Activated CD4-positive, alpha-beta memory T cell treated with anti-CD3 and anti-CD28 coated beads for 36 hours (primary cell): ENCODE results near the gene LMTK3. TPM values are rescaled to one million over a fixed set of nuclear protein-coding genes. Genes with fewer than 3 reads are reported as not detected.

Experiments
- CTCF ChIA-PET: fragments of 350-600 bp; sonication (Branson Sonifier 250); formaldehyde crosslinking; loops from one replicate; lab custom pipeline; 2021; ENCODE audit warnings: antibody characterized with exemption, inconsistent platforms; lab: Charles Lee
- POLR2A ChIA-PET: fragments of 350-600 bp; sonication (Branson Sonifier 250); formaldehyde crosslinking; loops from one replicate; lab custom pipeline; 2021; ENCODE audit warnings: antibody characterized with exemption; lab: Charles Lee
- DNase-seq: peaks from one replicate; pipeline ENCODE4 v3.0.0-alpha.2; 2020
- H3K27ac Mint-ChIP-seq: one replicate; pipeline ENCODE4 v1.8.0; 2021; ENCODE audit warnings: mixed read lengths
- H3K27me3 Mint-ChIP-seq: one replicate; pipeline ENCODE4 v1.8.0; 2021; ENCODE audit warnings: mixed read lengths
- H3K36me3 Mint-ChIP-seq: one replicate; pipeline ENCODE4 v1.8.0; 2021; ENCODE audit warnings: mixed read lengths
- H3K4me1 Mint-ChIP-seq: one replicate; pipeline ENCODE4 v1.8.0; 2021; ENCODE audit warnings: low read depth, mixed read lengths
- H3K4me3 Mint-ChIP-seq: one replicate; pipeline ENCODE4 v1.8.0; 2021; ENCODE audit warnings: mild to moderate bottlenecking, mixed read lengths
- H3K9me3 Mint-ChIP-seq: one replicate; pipeline ENCODE4 v1.8.0; 2021; ENCODE audit warnings: mixed read lengths
- intact Hi-C: fragments of 100-400 bp; cut with micrococcal nuclease; formaldehyde crosslinking; loops from one replicate; pipeline ENCODE4 v1.15.1; 2023
- total RNA-seq, 2 experiments: library from RNA; stranded (reverse); gene quantifications; one replicate each; pipeline ENCODE4 v1.2.3, GENCODE V29; 2021

LMTK3 gene
- total RNA-seq, 2 experiments from 2014 or later, result 3.6 to 3.8 TPM

GRCh38 chr19:48481846-48482639 lies 29.6 kb downstream of the LMTK3 start:
- Mint-ChIP-seq H3K27me3 (no peaks in the 10 kb centered on the region), H3K36me3 (peaks cover 4% of the 10 kb centered on the region), H3K27ac (no peak overlapping the region), H3K4me1 (peaks cover 14% of the 10 kb centered on the region), H3K4me3 (no peak overlapping the region), H3K9me3 (no peaks in the 10 kb centered on the region)
- DNase-seq, result no peak
- intact Hi-C loops, result loop anchor here (1.0 to 5.0 kb wide), 2 partner anchors 102 to 125 kb away; partner anchors contain the start of gene SPACA4
- ChIA-PET CTCF (interaction anchor here (3.6 kb wide), 1 partner anchor 8 kb away, joined by 30 read pairs; no protein-coding TSS in a partner anchor), POLR2A (interaction anchor here (0.9 to 1.1 kb wide), 2 partner anchors 11 to 12 kb away, joined by 3 read pairs; no protein-coding TSS in a partner anchor)

GRCh38 chr19:48480558-48481500 lies 30.8 kb downstream of the LMTK3 start:
- peak; percentile 69 for DNase-seq

GRCh38 chr19:48480183-48480557 lies 31.5 kb downstream of the LMTK3 start:
- Mint-ChIP-seq H3K4me3 (peak overlapping the region; percentile 73), H3K9me3 (no peaks in the 10 kb centered on the region), H3K36me3 (peaks cover 7% of the 10 kb centered on the region), H3K27ac (no peak overlapping the region), H3K27me3 (no peaks in the 10 kb centered on the region), H3K4me1 (peaks cover 14% of the 10 kb centered on the region)
- ChIA-PET CTCF (interaction anchor here (2.0 to 3.6 kb wide), 2 partner anchors 10 to 89 kb away, joined by 10 to 30 read pairs; partner anchors contain the start of gene KDELR1), POLR2A (no interaction called here)
- intact Hi-C loops, result loop anchor here (5.0 kb wide), 1 partner anchor 127 kb away; the partner anchor contains the start of gene SPACA4
- peak; percentile 40 for DNase-seq

More at GRCh38 chr19:48480558-48481500, 30.8 kb downstream of the LMTK3 start:
- Mint-ChIP-seq H3K4me3 (peak overlapping the region; percentile 73), H3K27ac (peak overlapping the region; percentile 70), H3K36me3 (peaks cover 4% of the 10 kb centered on the region), H3K9me3 (no peaks in the 10 kb centered on the region), H3K4me1 (peaks cover 14% of the 10 kb centered on the region), H3K27me3 (no peaks in the 10 kb centered on the region)
- ChIA-PET CTCF (interaction anchor here (0.7 to 3.6 kb wide), 4 partner anchors 10 to 128 kb away, joined by 3 to 30 read pairs (median 6); partner anchors contain the start of gene KDELR1), POLR2A (interaction anchor here (0.9 to 1.1 kb wide), 2 partner anchors 11 to 12 kb away, joined by 3 read pairs; no protein-coding TSS in a partner anchor)
- intact Hi-C loops, result loop anchor here (1.0 to 5.0 kb wide), 2 partner anchors 103 to 126 kb away; partner anchors contain the start of gene SPACA4

GRCh38 chr19:48479686-48480085 lies 31.9 kb downstream of the LMTK3 start:
- peaks cover 14% of the 10 kb centered on the region for H3K4me1 Mint-ChIP-seq
- H3K27me3 Mint-ChIP-seq, result no peaks in the 10 kb centered on the region
- ChIA-PET CTCF (interaction anchor here (2.0 to 3.6 kb wide), 2 partner anchors 11 to 89 kb away, joined by 10 to 30 read pairs; partner anchors contain the start of gene KDELR1), POLR2A (no interaction called here)
- intact Hi-C loops, result loop anchor here (5.0 kb wide), 1 partner anchor 128 kb away; the partner anchor contains the start of gene SPACA4
- H3K4me3 Mint-ChIP-seq, result peak overlapping the region; percentile 11
- no peaks in the 10 kb centered on the region for H3K9me3 Mint-ChIP-seq
- H3K27ac Mint-ChIP-seq, result peak overlapping the region; percentile 3
- H3K36me3 Mint-ChIP-seq, result peaks cover 9% of the 10 kb centered on the region
- DNase-seq, result no peak

- intact Hi-C loops, result no loop called here
- Mint-ChIP-seq H3K4me1 (peaks cover 14% of the 10 kb centered on the region), H3K4me3 (no peak overlapping the region), H3K27me3 (no peaks in the 10 kb centered on the region), H3K9me3 (no peaks in the 10 kb centered on the region), H3K27ac (no peak overlapping the region), H3K36me3 (peaks cover 9% of the 10 kb centered on the region)
- ChIA-PET POLR2A (no interaction called here), CTCF (interaction anchor here (3.6 kb wide), 1 partner anchor 12 kb away, joined by 30 read pairs; no protein-coding TSS in a partner anchor)
- no peak for DNase-seq
Observed at GRCh38 chr19:48478339-48479256, 33.0 kb downstream of the LMTK3 start.

GRCh38 chr19:48477698-48478338 lies 33.8 kb downstream of the LMTK3 start:
- no peak for DNase-seq
- Mint-ChIP-seq H3K27me3 (no peaks in the 10 kb centered on the region), H3K4me3 (no peak overlapping the region), H3K27ac (no peak overlapping the region), H3K36me3 (peaks cover 9% of the 10 kb centered on the region), H3K4me1 (peaks cover 14% of the 10 kb centered on the region), H3K9me3 (no peaks in the 10 kb centered on the region)
- ChIA-PET POLR2A (no interaction called here), CTCF (no interaction called here)
- intact Hi-C loops, result no loop called here

GRCh38 chr19:48477067-48477685 lies 34.5 kb downstream of the LMTK3 start:
- DNase-seq, result no peak
- intact Hi-C loops, result no loop called here
- peaks cover 9% of the 10 kb centered on the region for H3K36me3 Mint-ChIP-seq
- H3K27ac Mint-ChIP-seq, result no peak overlapping the region
- ChIA-PET CTCF (no interaction called here), POLR2A (no interaction called here)
- no peaks in the 10 kb centered on the region for H3K9me3 Mint-ChIP-seq
- H3K4me3 Mint-ChIP-seq, result no peak overlapping the region
- no peaks in the 10 kb centered on the region for H3K27me3 Mint-ChIP-seq
- H3K4me1 Mint-ChIP-seq, result peaks cover 14% of the 10 kb centered on the region

GRCh38 chr19:48476176-48476575 lies 35.5 kb downstream of the LMTK3 start:
- Mint-ChIP-seq H3K27me3 (no peaks in the 10 kb centered on the region), H3K27ac (peak overlapping the region; percentile 46), H3K36me3 (peaks cover 17% of the 10 kb centered on the region), H3K4me1 (peaks cover 7% of the 10 kb centered on the region), H3K9me3 (no peaks in the 10 kb centered on the region), H3K4me3 (no peak overlapping the region)
- POLR2A ChIA-PET, result no interaction called here
- CTCF ChIA-PET, result interaction anchor here (0.6 to 1.8 kb wide), 2 partner anchors 14 to 162 kb away, joined by 3 to 11 read pairs; no protein-coding TSS in a partner anchor
- DNase-seq, result no peak
- intact Hi-C loops, result no loop called here

GRCh38 chr19:48475369-48476068 lies 36.1 kb downstream of the LMTK3 start:
- POLR2A ChIA-PET, result no interaction called here
- Mint-ChIP-seq H3K9me3 (no peaks in the 10 kb centered on the region), H3K4me1 (peaks cover 3% of the 10 kb centered on the region), H3K27me3 (no peaks in the 10 kb centered on the region), H3K4me3 (no peak overlapping the region), H3K36me3 (peaks cover 17% of the 10 kb centered on the region), H3K27ac (peak overlapping the region; percentile 46)
- CTCF ChIA-PET, result interaction anchor here (0.6 to 1.8 kb wide), 2 partner anchors 14 to 161 kb away, joined by 3 to 11 read pairs; no protein-coding TSS in a partner anchor
- intact Hi-C loops, result no loop called here
- DNase-seq, result no peak
